NB4 (cell line): ENCODE data around the gene ADARB2.

Source experiments
- CTCF ChIP-seq: IDR thresholded peaks from one replicate; pipeline ENCODE4 v1.5.1; 2012; ENCODE audit warnings: low read depth, low read length
- POLR2A ChIP-seq: IDR thresholded peaks from 2 replicates; pipeline ENCODE4 v1.6.1; 2011; ENCODE audit warnings: mild to moderate bottlenecking; ENCODE audit not compliant: insufficient read length; ENCODE audit errors: extremely low read depth
- TF ChIP-seq, protein P1 (sequence below): IDR thresholded peaks from 2 replicates; pipeline ENCODE4 v1.6.1; 2011; ENCODE audit warnings: low read depth, low read length

- TF ChIP-seq CTCF (no peak), POLR2A (no peak)
- TF ChIP-seq, protein P1, sequence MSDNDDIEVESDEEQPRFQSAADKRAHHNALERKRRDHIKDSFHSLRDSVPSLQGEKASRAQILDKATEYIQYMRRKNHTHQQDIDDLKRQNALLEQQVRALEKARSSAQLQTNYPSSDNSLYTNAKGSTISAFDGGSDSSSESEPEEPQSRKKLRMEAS: no peak
Observed at GRCh38 chr10:1247598-1248261, 489.6 kb downstream of the ADARB2 start.
